Occipital lobe (tissue), 2 donors: ENCODE measurements around the gene FLVCR1. TPM values are rescaled to one million over a fixed set of nuclear protein-coding genes. Genes with fewer than 3 reads are reported as not detected.

ENCODE experiments used
- DNase-seq: peaks from one replicate; lab custom pipeline; 2025; lab: John Stamatoyannopoulos, UW
- total RNA-seq: library from RNA; depleted of rRNA; stranded (reverse); fragments of >200 nt; gene quantifications from one replicate; pipeline ENCODE4 v1.2.3, GENCODE V29; 2014

The FLVCR1 gene
- total RNA-seq, 1 donor from 2014 or later, result 53.0 TPM

- no peak for DNase-seq
Measured at GRCh38 chr1:212915245-212916091, 57.4 kb downstream of the FLVCR1 start.

- DNase-seq, result peak; percentile 63
Measured at GRCh38 chr1:212916481-212917133, 58.5 kb downstream of the FLVCR1 start.

- DNase-seq, result no peak
Measured at GRCh38 chr1:212917134-212917485, 59.0 kb downstream of the FLVCR1 start.

- DNase-seq, result no peak
Measured at GRCh38 chr1:212917858-212918257, 59.8 kb downstream of the FLVCR1 start.

- DNase-seq, result no peak
Measured at GRCh38 chr1:212918824-212919223, 60.7 kb downstream of the FLVCR1 start.

GRCh38 chr1:212920246-212920645 is 62.2 kb downstream of the FLVCR1 start:
- no peak for DNase-seq

GRCh38 chr1:212920896-212921295 is 62.8 kb downstream of the FLVCR1 start:
- DNase-seq, result no peak

- DNase-seq, result no peak
Measured at GRCh38 chr1:212922016-212922415, 63.9 kb downstream of the FLVCR1 start.

GRCh38 chr1:212926372-212926771 is 68.3 kb downstream of the FLVCR1 start:
- DNase-seq, result no peak

- DNase-seq, result no peak
Measured at GRCh38 chr1:212928323-212929291, 70.5 kb downstream of the FLVCR1 start.

GRCh38 chr1:212930986-212931678 is 73.1 kb downstream of the FLVCR1 start:
- no peak for DNase-seq

- DNase-seq, result no peak
Measured at GRCh38 chr1:212933815-212934471, 75.9 kb downstream of the FLVCR1 start.

GRCh38 chr1:212935387-212935981 is 77.4 kb downstream of the FLVCR1 start:
- no peak for DNase-seq

GRCh38 chr1:212937034-212937433 is 79.0 kb downstream of the FLVCR1 start:
- DNase-seq, result no peak

GRCh38 chr1:212938846-212939245 is 80.8 kb downstream of the FLVCR1 start:
- DNase-seq, result no peak

GRCh38 chr1:212941452-212941851 is 83.4 kb downstream of the FLVCR1 start:
- no peak for DNase-seq

GRCh38 chr1:212942679-212943392 is 84.8 kb downstream of the FLVCR1 start:
- DNase-seq, result no peak

GRCh38 chr1:212943393-212943710 is 85.3 kb downstream of the FLVCR1 start:
- DNase-seq, result no peak

- no peak for DNase-seq
Measured at GRCh38 chr1:212944229-212944901, 86.3 kb downstream of the FLVCR1 start.
